Spleen (tissue), 7 donors: ENCODE data around the gene PSMB1.

ENCODE experiments used
- POLR2AphosphoS5 ChIP-seq, 3 donors: sonication (generic); formaldehyde crosslinking; IDR thresholded peaks; one replicate each; pipeline ENCODE4 v1.5.1; 2017; ENCODE audit warnings: antibody characterized with exemption in 3 of 3
- TF ChIP-seq, protein P1 (sequence below), 11 experiments: fragments of 200-600 bp in 7 of 11; fragments of 450-650 bp in 4 of 11; sonication (generic) in 4 of 11; IDR thresholded peaks in 8 of 11; conservative IDR thresholded peaks in 3 of 11; 1 replicate in 7 of 11; 2 replicates in 4 of 11; pipeline versions ENCODE4 v1.4.0 to v1.8.0; 2016 to 2021; ENCODE audit warnings: antibody characterized with exemption in 11 of 11, inconsistent platforms in 4 of 11, mild to moderate bottlenecking in 1 of 11
- donor health status: DM: no; HTN: no; CAD: no; lungs with moderate emphysema.
- donor health status: DM: no; HTN: no; CAD: no.
- donor health status: DM: no; HTN: no; CAD: no.

DNA sequence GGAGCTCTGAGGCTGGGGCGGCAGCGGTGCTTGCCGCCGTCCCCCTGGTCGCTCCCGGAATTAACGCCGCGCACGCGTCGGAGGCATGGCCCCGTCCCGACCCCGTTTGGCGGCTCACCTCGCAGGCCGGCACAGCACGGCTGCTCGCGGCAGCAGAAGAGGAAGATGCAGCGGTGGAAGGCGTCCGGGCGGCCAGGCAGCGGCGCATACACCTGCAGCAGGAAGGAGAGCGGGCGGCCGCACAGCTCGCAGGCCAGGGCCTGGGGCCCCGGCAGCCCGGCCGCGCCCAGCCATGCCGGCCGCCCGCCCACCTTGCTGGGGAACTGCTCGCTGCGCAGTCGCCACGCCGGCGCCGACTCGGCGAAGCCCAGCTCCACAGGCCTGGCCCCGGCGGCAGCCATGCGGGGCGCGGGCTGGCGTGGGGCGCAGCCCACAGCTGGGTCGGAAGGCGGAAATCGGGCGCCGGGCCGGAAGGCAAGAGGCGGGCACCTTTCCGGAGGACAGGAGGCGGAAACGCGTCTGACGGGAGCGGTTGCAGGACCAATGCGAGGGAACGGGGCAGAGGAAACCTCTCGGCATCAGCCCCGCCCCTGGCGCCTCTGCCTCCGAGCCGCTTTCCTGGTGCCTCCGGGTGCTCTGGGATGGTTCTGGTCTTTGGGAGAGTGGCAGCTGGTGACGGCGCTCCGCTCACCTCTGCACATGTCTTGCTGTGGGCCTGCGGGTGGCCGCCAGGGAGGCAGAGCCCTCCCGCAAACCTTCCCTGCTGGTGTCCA lies 31.3 kb upstream of the PSMB1 start, which contains the start of gene PDCD2:
- TF ChIP-seq POLR2AphosphoS5 (IDR thresholded peaks at IDR 0.05), result peak; percentile 94 to 97 (median 95)
- TF ChIP-seq, protein P1, sequence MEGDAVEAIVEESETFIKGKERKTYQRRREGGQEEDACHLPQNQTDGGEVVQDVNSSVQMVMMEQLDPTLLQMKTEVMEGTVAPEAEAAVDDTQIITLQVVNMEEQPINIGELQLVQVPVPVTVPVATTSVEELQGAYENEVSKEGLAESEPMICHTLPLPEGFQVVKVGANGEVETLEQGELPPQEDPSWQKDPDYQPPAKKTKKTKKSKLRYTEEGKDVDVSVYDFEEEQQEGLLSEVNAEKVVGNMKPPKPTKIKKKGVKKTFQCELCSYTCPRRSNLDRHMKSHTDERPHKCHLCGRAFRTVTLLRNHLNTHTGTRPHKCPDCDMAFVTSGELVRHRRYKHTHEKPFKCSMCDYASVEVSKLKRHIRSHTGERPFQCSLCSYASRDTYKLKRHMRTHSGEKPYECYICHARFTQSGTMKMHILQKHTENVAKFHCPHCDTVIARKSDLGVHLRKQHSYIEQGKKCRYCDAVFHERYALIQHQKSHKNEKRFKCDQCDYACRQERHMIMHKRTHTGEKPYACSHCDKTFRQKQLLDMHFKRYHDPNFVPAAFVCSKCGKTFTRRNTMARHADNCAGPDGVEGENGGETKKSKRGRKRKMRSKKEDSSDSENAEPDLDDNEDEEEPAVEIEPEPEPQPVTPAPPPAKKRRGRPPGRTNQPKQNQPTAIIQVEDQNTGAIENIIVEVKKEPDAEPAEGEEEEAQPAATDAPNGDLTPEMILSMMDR (IDR thresholded peaks at IDR 0.05 in 8 of 11, conservative IDR thresholded peaks at IDR 0.05 in 3 of 11), result peak in 1 of 11 experiments; percentile 31
